ENCODE results near the gene NDUFB3. TPM values are rescaled to one million over a fixed set of nuclear protein-coding genes. Genes with fewer than 3 reads are reported as not detected.
"Not testable (repeated sequence)": the region's sequence is repeated elsewhere in the genome, so short reads cannot be mapped to it uniquely, and the experiment has no call there.

NDUFB3 gene
- total RNA-seq, 1 donor from 2014 or later, result 38.8 TPM

DNA sequence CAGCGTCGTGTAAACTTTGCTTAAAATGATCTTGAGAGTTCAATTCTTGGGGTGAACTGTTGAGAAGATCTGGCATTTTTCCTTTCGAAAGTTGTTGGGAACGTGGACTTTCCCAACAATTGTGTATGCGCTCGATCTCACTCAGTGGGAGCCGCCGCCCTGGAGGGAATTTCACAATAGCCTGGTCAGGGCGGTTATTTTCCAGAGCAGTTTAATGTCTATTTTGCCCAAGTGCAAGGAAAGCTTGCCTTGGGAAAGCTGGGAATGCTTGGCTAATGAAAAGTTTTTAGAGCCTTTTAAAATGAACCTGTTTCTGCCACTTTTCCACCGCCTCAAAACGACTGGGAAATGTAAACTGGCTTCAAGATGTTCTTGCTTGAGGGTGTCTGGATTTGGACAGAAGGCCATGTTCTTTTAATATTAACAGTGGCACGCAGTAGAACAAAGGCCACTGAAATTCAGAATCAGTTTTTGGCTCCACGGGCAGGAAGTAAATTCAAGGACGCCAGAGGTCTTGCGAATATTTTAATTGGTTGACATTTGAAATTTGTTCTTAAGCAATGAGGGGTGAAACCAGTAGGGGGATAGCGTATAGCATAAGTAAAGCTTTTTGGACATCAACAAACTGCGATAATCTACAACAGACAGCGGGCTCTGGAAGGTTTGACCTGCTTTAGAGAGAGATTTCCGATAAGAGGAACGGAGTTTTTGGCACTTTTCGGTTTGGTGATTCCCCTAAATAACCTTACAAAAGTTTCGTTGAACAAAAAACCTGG lies 45.3 kb downstream of the NDUFB3 start:
- Histone ChIP-seq H3K9me3 (no peaks in the 10 kb centered on the region), H3K36me3 (no peaks in the 10 kb centered on the region), H3K4me3 (peak overlapping the region; percentile 69 to 88), H3K27me3 (no peaks in the 10 kb centered on the region), H3K4me1 (peaks cover 39% of the 10 kb centered on the region), H3K27ac (peak overlapping the region; percentile 97)
- no peak for DNase-seq (ENCODE audit: extremely low spot score in 2 of 2)
- intact Hi-C loops (cut with DNase I), result loop anchor here (5.0 kb wide), 1 partner anchor 35 kb away; no protein-coding TSS in a partner anchor
- TF ChIP-seq POLR2A (IDR thresholded peaks at IDR 0.05), result no peak
- TF ChIP-seq, protein P1, sequence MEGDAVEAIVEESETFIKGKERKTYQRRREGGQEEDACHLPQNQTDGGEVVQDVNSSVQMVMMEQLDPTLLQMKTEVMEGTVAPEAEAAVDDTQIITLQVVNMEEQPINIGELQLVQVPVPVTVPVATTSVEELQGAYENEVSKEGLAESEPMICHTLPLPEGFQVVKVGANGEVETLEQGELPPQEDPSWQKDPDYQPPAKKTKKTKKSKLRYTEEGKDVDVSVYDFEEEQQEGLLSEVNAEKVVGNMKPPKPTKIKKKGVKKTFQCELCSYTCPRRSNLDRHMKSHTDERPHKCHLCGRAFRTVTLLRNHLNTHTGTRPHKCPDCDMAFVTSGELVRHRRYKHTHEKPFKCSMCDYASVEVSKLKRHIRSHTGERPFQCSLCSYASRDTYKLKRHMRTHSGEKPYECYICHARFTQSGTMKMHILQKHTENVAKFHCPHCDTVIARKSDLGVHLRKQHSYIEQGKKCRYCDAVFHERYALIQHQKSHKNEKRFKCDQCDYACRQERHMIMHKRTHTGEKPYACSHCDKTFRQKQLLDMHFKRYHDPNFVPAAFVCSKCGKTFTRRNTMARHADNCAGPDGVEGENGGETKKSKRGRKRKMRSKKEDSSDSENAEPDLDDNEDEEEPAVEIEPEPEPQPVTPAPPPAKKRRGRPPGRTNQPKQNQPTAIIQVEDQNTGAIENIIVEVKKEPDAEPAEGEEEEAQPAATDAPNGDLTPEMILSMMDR (IDR thresholded peaks at IDR 0.05), result peak in 1 of 3 experiments; percentile 26
- peak; percentile 54 to 66 for TF ChIP-seq POLR2AphosphoS5 (IDR thresholded peaks at IDR 0.05; ENCODE audit: insufficient read depth in 1 of 2, low read depth in 1 of 2)

DNA sequence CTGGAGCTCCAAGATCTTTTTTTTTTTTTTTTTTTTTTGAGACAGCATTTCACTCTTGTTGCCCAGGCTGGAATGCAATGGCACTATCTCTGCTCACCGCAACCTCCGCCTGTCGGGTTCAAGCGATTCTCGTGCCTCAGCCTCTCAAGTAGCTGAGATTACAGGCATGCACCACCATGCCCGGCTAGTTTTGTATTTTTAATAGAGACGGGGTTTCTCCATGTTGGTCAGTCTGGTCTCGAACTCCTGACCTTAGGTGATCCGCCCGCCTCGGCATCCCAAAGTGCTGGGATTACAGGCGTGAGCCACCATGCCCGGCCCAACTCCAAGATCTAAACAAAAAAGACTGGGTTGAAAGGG lies 45.9 kb downstream of the NDUFB3 start:
- not testable (repeated sequence) for H3K9me3 ChIP-seq; DNase-seq (ENCODE audit: extremely low spot score in 2 of 2); H3K36me3 ChIP-seq; H3K27me3 ChIP-seq
- intact Hi-C loops (cut with DNase I), result loop anchor here (5.0 kb wide), 1 partner anchor 35 kb away; no protein-coding TSS in a partner anchor
- peak overlapping the region; percentile 69 to 88 for H3K4me3 ChIP-seq
- peak overlapping the region; percentile 97 for H3K27ac ChIP-seq
- peaks cover 43% of the 10 kb centered on the region for H3K4me1 ChIP-seq

DNA sequence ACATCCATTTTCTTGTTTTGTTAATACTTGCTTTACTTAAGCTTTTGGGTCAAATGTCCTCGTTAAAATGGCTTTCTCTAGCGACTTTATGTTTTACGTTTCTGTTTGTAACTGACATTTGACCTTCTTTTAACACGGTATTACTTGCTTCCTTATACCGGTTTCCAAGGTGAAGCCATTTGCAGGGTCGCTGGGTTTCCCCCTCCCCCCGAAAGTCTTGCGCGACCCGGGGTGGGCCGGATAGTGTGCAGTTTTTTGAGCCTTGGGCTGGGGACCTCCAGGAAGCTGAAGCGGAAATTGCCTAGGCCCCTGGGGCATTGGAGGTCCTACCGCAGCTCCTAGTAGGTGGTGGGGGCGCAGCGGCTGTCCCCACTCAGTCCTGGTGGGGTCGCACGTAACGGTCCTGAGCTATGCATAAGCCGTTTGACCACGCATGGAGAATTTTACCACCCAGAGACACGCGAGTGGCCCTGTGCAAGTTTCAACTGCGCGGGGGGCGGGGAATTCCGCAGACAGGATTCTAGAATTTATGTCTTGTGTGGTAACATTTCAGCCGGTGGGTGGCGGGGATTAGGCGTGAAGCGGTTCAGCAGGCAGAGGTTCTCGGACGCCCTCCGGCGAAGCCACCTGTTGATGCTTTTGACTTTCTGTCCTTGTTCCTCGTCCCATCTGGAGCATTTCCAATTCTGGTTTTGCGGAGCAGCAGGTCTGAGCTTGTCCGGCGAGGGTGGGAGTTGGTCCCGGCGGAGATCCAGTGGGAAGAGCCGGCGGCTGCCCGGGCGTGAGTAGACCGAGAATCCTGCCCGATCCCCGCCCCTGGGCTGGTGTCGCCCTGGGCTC lies 46.5 kb downstream of the NDUFB3 start:
- peak overlapping the region; percentile 97 for H3K27ac ChIP-seq
- peak overlapping the region; percentile 69 to 88 for H3K4me3 ChIP-seq
- no peak for DNase-seq (ENCODE audit: extremely low spot score in 2 of 2)
- H3K27me3 ChIP-seq, result no peaks in the 10 kb centered on the region
- peaks cover 50% of the 10 kb centered on the region for H3K4me1 ChIP-seq
- TF ChIP-seq POLR2AphosphoS5 (IDR thresholded peaks at IDR 0.05; ENCODE audit: insufficient read depth in 1 of 2, low read depth in 1 of 2), result peak; percentile 47 to 85
- TF ChIP-seq POLR2A (IDR thresholded peaks at IDR 0.05), result peak in 1 of 2 donors; percentile 35
- TF ChIP-seq, protein P1 (IDR thresholded peaks at IDR 0.05), result peak in 2 of 3 experiments; percentile 18 to 37
- intact Hi-C loops (cut with DNase I), result loop anchor here (5.0 kb wide), 1 partner anchor 34 kb away; no protein-coding TSS in a partner anchor
- no peaks in the 10 kb centered on the region for H3K9me3 ChIP-seq
- H3K36me3 ChIP-seq, result no peaks in the 10 kb centered on the region

DNA sequence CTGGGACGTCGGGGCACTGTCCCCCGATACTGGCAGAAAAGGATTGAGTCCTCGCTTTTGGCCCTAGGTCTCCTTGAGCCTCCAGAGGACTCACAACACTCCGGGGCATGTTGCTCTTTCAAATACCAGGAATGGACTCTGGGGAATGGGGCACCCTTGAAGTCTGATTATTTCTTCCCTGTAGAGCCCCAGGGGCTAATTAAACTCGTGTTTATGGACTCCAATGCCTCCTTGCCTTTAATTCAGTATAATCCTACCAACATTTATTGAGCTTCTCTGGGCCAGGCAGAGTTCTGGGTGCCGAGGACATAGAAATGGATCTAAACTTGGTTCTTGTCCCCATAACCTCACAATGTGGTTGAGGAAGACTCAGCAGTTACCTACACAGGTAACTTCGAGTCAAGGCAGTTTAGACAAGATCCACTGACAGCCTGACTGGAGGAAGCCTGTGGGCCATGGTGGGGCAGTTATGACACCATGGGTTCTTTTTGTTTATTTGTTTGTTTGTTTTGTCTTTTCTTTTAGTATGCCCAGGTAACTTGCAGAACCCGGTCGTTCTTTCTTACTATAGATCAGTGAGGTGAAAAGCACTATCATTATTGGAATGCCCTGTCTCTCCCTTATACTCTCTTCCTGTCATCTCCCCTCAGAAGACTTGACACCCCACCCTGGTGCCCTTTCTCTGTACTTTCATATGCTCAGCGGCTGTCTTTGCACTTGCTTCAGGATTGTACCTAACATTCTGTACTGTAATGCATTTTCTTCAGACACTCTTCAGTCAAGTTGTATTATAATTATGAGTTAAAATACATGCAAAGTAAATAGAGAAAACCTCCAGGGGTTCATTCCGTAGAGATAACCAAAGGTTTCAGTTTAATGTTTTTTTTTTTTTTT lies 47.4 kb downstream of the NDUFB3 start:
- TF ChIP-seq POLR2AphosphoS5 (IDR thresholded peaks at IDR 0.05; ENCODE audit: insufficient read depth in 1 of 2, low read depth in 1 of 2) (no peak), POLR2A (IDR thresholded peaks at IDR 0.05) (no peak)
- TF ChIP-seq, protein P1 (IDR thresholded peaks at IDR 0.05), result no peak
- Histone ChIP-seq H3K36me3 (no peaks in the 10 kb centered on the region), H3K4me1 (peaks cover 58% of the 10 kb centered on the region), H3K27ac (peak overlapping the region; percentile 97), H3K9me3 (no peaks in the 10 kb centered on the region), H3K27me3 (no peaks in the 10 kb centered on the region), H3K4me3 (peak overlapping the region; percentile 69 to 88)
- intact Hi-C loops (cut with DNase I), result loop anchor here (5.0 kb wide), 1 partner anchor 33 kb away; no protein-coding TSS in a partner anchor
- DNase-seq (ENCODE audit: extremely low spot score in 2 of 2), result no peak

DNA sequence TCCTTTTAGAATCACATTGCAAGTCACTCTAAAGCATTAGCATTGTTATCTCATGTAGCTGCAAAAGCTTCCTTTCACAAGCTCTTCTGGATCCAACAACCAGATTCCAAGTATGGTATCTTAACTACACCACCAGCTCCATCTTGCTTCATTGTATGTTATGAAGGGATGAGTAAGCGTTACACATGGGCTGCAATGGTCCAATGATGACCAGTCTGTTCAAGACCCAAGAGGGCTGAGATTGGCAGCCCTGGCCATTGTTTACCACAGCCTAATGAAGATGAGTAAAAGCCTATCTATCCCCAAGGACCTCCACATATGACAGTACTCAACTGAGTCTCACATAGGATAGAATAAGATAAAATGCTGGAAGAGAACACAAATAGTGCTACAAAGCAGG lies 50.5 kb downstream of the NDUFB3 start:
- peak overlapping the region; percentile 97 for H3K27ac ChIP-seq
- intact Hi-C loops (cut with DNase I), result no loop called here
- H3K27me3 ChIP-seq, result no peaks in the 10 kb centered on the region
- no peak for DNase-seq (ENCODE audit: extremely low spot score in 2 of 2)
- H3K4me3 ChIP-seq, result no peak overlapping the region
- peaks cover 83% of the 10 kb centered on the region for H3K4me1 ChIP-seq
- no peaks in the 10 kb centered on the region for H3K9me3 ChIP-seq
- TF ChIP-seq, protein P1 (IDR thresholded peaks at IDR 0.05), result no peak
- no peak for TF ChIP-seq POLR2A (IDR thresholded peaks at IDR 0.05)
- no peak for TF ChIP-seq POLR2AphosphoS5 (IDR thresholded peaks at IDR 0.05; ENCODE audit: insufficient read depth in 1 of 2, low read depth in 1 of 2)
- H3K36me3 ChIP-seq, result no peaks in the 10 kb centered on the region

Measured in vagina (tissue), 2 donors.